ENCODE data around the gene PLEKHH3.

GRCh38 chr17:42702446-42702845 lies 25.7 kb upstream of the PLEKHH3 start:
- no peak for TF ChIP-seq POLR2AphosphoS5 (IDR thresholded peaks at IDR 0.05; ENCODE audit: low read depth, low read length)
- TF ChIP-seq, protein P1, sequence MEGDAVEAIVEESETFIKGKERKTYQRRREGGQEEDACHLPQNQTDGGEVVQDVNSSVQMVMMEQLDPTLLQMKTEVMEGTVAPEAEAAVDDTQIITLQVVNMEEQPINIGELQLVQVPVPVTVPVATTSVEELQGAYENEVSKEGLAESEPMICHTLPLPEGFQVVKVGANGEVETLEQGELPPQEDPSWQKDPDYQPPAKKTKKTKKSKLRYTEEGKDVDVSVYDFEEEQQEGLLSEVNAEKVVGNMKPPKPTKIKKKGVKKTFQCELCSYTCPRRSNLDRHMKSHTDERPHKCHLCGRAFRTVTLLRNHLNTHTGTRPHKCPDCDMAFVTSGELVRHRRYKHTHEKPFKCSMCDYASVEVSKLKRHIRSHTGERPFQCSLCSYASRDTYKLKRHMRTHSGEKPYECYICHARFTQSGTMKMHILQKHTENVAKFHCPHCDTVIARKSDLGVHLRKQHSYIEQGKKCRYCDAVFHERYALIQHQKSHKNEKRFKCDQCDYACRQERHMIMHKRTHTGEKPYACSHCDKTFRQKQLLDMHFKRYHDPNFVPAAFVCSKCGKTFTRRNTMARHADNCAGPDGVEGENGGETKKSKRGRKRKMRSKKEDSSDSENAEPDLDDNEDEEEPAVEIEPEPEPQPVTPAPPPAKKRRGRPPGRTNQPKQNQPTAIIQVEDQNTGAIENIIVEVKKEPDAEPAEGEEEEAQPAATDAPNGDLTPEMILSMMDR (IDR thresholded peaks at IDR 0.05), result no peak
